Measurements from ENCODE around the gene DNAJB14.

DNA sequence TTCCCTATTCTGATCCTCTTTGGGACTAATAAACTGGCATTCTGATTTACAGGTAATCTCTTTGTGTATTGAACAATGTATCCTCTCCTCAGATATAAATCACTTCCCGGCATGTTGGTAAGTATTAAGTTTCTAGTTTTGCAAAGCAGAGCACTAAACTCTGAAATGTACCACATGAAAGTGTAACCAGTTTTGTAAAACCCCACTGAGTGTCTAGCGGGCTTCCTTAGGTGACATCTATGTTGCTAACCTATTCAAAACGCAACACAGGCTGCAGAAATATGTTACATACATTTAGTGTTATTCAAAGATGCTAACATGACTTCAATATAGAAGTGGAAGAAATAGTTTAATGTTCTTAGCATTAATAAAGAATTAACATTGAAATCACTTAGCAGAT, 25.2 kb downstream of the DNAJB14 start:
- no peak for TF ChIP-seq POLR2A (IDR thresholded peaks at IDR 0.05)
- TF ChIP-seq CTCF (IDR thresholded peaks at IDR 0.05) = no peak
